Upper lobe of left lung (tissue), 6 donors: ENCODE data around the gene TAS2R60. TPM values are rescaled to one million over a fixed set of nuclear protein-coding genes. Genes with fewer than 3 reads are reported as not detected.
"Not testable (repeated sequence)": the region's sequence is repeated elsewhere in the genome, so short reads cannot be mapped to it uniquely, and the experiment has no call there.

Experiments used
- ATAC-seq, 2 donors: fragments of 200-7000 bp; cut with Tn5 transposase; one replicate each; pipeline ENCODE4 v1.9.1; 2022; ENCODE audit warnings: mild to moderate bottlenecking in 2 of 2, moderate library complexity in 2 of 2; ENCODE audit not compliant: low FRiP score in 2 of 2
- DNase-seq, 2 donors: peaks; one replicate each; pipeline ENCODE4 v3.0.0-alpha.2; 2019 to 2020
- H3K27ac ChIP-seq, 4 donors: fragments of 200-600 bp; sonication (generic); one replicate each; pipeline ENCODE4 v1.5.1; 2016 to 2019
- H3K27me3 ChIP-seq, 4 donors: fragments of 200-600 bp; sonication (generic); one replicate each; pipeline ENCODE4 v1.5.1; 2017 to 2019
- H3K36me3 ChIP-seq, 4 donors: fragments of 200-600 bp; sonication (generic); one replicate each; pipeline ENCODE4 v1.5.1; 2016 to 2019
- H3K4me1 ChIP-seq, 4 donors: fragments of 200-600 bp; sonication (generic); one replicate each; pipeline ENCODE4 v1.5.1; 2018 to 2019
- H3K4me3 ChIP-seq, 4 donors: fragments of 200-600 bp; sonication (generic); one replicate each; pipeline ENCODE4 v1.5.1; 2017 to 2019; ENCODE audit warnings: mild to moderate bottlenecking in 2 of 4, moderate library complexity in 1 of 4
- H3K9me3 ChIP-seq, 4 donors: fragments of 200-600 bp; sonication (generic); one replicate each; pipeline ENCODE4 v1.5.1; 2018 to 2019
- EP300 ChIP-seq, 4 donors: sonication (generic); formaldehyde crosslinking; IDR thresholded peaks; one replicate each; pipeline ENCODE4 v1.5.1; 2017; ENCODE audit warnings: antibody characterized with exemption in 4 of 4, control low read depth in 2 of 4
- POLR2A ChIP-seq, 4 donors: fragments of 450-650 bp; IDR thresholded peaks; one replicate each; pipeline ENCODE4 v1.5.1; 2016 to 2017; ENCODE audit warnings: antibody characterized with exemption in 4 of 4, mild to moderate bottlenecking in 2 of 4
- POLR2AphosphoS5 ChIP-seq, 2 donors: sonication (generic); formaldehyde crosslinking; IDR thresholded peaks; one replicate each; pipeline ENCODE4 v1.5.1; 2017; ENCODE audit warnings: antibody characterized with exemption in 2 of 2
- WGBS, 2 donors: methylation state at CpG; one replicate each; pipeline ENCODE4 v1.1.5; 2017 to 2018; 5-methylcytosine and 5-hydroxymethylcytosine counted together
- total RNA-seq, 6 donors: library from RNA; depleted of rRNA in 4 of 6; stranded (reverse); fragments of >200 nt in 4 of 6; gene quantifications; one replicate each; pipeline versions ENCODE4 v1.1.0 to v1.2.1, GENCODE V29; 2016 to 2021
- TF ChIP-seq, protein P1 (sequence below), 6 experiments: fragments of 450-650 bp in 4 of 6; fragments of 200-600 bp in 2 of 6; sonication (generic) in 2 of 6; IDR thresholded peaks; one replicate each; pipeline ENCODE4 v1.5.1; 2016 to 2019; ENCODE audit warnings: antibody characterized with exemption in 6 of 6
- donor health status: DM: no; HTN: no; CAD: no; lungs with moderate emphysema.
- donor health status: DM: no; HTN: yes; CAD: no; lungs with severe emphysema.

The TAS2R60 gene
- total RNA-seq, 6 donors from 2014 or later = 0.83 to 3.1 (median 1.2) TPM; not detected in 3

DNA sequence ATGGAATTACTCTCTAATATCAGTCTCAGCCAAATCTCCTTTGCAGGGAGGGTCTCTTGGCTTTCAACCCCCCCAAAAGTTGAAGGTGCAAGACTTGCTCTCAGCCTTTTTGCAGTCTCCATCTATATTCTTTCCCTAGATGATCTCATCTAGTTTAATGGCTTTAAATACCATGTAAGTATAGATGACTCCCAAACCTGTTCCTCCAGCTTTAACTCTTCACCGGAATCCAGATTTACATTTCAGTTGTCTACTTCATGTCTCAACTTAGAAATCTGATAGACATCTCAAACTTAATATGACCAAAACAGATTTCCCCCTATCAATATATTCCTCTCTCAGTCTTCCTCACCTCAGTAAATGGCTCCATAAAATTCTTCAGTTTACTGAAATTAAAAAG is 24.5 kb downstream of the TAS2R60 start:
- Histone ChIP-seq H3K4me1 (no peaks in the 10 kb centered on the region), H3K27ac (no peak overlapping the region), H3K27me3 (no peaks in the 10 kb centered on the region), H3K9me3 (no peaks in the 10 kb centered on the region), H3K4me3 (no peak overlapping the region), H3K36me3 (no peaks in the 10 kb centered on the region)
- 85 to 86% methylated on average over 1 of the region's 1 CpG for WGBS, 2 donors
- TF ChIP-seq, protein P1, sequence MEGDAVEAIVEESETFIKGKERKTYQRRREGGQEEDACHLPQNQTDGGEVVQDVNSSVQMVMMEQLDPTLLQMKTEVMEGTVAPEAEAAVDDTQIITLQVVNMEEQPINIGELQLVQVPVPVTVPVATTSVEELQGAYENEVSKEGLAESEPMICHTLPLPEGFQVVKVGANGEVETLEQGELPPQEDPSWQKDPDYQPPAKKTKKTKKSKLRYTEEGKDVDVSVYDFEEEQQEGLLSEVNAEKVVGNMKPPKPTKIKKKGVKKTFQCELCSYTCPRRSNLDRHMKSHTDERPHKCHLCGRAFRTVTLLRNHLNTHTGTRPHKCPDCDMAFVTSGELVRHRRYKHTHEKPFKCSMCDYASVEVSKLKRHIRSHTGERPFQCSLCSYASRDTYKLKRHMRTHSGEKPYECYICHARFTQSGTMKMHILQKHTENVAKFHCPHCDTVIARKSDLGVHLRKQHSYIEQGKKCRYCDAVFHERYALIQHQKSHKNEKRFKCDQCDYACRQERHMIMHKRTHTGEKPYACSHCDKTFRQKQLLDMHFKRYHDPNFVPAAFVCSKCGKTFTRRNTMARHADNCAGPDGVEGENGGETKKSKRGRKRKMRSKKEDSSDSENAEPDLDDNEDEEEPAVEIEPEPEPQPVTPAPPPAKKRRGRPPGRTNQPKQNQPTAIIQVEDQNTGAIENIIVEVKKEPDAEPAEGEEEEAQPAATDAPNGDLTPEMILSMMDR (IDR thresholded peaks at IDR 0.05) = no peak
- TF ChIP-seq POLR2A (IDR thresholded peaks at IDR 0.05) (no peak), POLR2AphosphoS5 (IDR thresholded peaks at IDR 0.05) (no peak), EP300 (IDR thresholded peaks at IDR 0.05) (no peak)
- no peak for DNase-seq
- ATAC-seq = no peak

DNA sequence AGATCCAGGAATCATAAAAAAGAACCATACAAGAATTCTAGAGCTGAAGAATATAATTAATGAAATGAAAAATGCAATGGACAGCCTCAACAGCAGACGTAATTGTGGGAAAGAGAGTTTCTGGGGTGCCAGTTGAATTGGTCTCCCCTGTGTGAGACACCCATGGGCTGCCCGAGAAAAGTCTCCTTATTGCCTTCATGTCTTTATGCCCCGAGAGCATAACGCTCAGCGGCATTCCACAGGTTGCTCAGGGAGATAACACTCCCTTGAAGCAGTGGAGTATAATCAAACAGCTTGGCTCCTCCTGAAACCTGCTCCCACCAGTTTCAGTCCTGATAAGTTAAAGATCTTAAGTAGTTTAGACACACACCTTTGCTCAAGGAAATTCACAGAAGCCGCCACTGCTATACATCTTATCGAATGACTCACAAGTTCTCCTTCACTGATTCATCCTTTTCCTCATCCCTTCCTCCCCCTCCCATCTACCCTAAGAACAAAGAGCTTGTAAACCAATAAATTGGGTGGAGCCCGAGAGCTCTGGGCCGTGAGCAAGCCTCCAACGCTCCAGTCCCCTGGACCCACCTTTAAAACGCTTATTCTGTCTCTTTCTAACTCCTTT is 28.9 kb downstream of the TAS2R60 start:
- not testable (repeated sequence) for H3K4me1 ChIP-seq, ATAC-seq, H3K9me3 ChIP-seq, H3K36me3 ChIP-seq, H3K4me3 ChIP-seq, H3K27ac ChIP-seq, H3K27me3 ChIP-seq, DNase-seq
- 77 to 81% methylated on average over 11 of the region's 11 CpGs for WGBS, 2 donors

DNA sequence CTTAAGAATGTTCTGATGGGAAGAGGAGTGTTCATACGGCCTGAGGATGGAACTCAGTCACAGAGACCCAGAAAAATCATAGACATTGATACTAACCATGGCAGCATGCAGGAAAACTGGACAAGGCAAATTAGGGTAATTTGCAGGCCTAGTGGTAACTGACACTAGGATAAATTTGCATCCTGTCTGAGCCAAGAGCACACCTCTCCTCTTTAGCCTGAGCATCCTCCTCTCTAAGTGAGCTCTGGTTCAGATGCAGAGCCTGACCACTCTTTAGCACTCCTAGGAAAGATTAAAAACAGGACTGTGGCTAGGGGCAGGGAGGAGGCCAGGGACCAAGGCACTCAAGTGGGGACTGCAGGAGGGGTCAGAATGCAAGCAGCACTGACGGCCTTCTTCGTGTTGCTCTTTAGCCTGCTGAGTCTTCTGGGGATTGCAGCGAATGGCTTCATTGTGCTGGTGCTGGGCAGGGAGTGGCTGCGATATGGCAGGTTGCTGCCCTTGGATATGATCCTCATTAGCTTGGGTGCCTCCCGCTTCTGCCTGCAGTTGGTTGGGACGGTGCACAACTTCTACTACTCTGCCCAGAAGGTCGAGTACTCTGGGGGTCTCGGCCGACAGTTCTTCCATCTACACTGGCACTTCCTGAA is 34.4 kb downstream of the TAS2R60 start, which contains the start of gene TAS2R41:
TSS of gene TAS2R41 (plus strand) at position 373 of the 650 bp plus-strand sequence. CDS start at position 373, 0 bp downstream.
- Histone ChIP-seq H3K9me3 (no peaks in the 10 kb centered on the region), H3K27me3 (no peaks in the 10 kb centered on the region), H3K36me3 (no peaks in the 10 kb centered on the region), H3K4me3 (no peak within 1 kb of the TSS), H3K4me1 (no peaks in the 10 kb centered on the region), H3K27ac (no peak within 1 kb of the TSS)
- no peak for DNase-seq
- WGBS, 2 donors = 77 to 85% methylated on average over 6 to 10 of the region's 10 CpGs
- no peak for TF ChIP-seq POLR2AphosphoS5 (IDR thresholded peaks at IDR 0.05)
- no peak for ATAC-seq

DNA sequence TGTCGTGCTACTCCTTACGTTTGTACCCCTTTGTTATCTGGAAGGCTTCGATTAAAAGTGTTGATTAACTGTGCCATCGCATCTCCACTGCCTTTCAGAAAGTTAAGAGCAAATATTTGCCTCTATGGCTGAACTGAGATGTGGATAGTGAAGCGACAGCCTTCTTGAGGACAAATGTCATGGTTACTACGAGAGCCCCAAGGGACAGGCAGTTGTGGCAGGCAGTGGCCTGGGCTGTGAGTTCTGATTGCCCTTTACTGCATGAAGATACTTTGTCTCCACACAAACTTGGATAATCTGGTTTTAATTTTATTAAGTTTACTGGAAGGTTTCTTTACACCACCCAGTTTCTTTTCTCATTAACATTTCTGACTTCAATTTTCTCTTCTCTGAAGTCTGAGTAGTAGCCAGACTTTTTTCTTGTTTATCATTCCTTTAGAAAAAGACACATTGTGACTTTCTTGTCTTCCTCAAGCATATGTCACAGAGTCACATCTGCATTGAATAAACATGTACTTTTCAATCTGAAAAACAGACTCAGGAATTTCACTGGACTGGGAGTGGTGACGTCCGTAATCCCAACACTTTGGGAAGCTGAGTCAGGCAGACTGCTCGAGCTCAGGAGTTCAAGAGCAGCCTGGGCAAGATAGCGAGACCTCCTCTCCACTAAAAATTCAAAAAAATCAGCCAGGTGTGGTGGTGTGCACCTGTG is 36.0 kb downstream of the TAS2R60 start:
- no peaks in the 10 kb centered on the region for H3K36me3 ChIP-seq
- WGBS, 2 donors = 64 to 67% methylated on average over 9 to 10 of the region's 10 CpGs
- H3K4me1 ChIP-seq = no peaks in the 10 kb centered on the region
- DNase-seq (no peak), ATAC-seq (no peak)
- TF ChIP-seq, protein P1 (IDR thresholded peaks at IDR 0.05) = no peak
- TF ChIP-seq POLR2A (IDR thresholded peaks at IDR 0.05) = no peak
- no peak for TF ChIP-seq POLR2AphosphoS5 (IDR thresholded peaks at IDR 0.05)
- TF ChIP-seq EP300 (IDR thresholded peaks at IDR 0.05) = no peak
- no peaks in the 10 kb centered on the region for H3K9me3 ChIP-seq
- H3K4me3 ChIP-seq = no peak overlapping the region
- H3K27me3 ChIP-seq = no peaks in the 10 kb centered on the region
- peak overlapping the region in 2 of 4 donors; percentile 32 to 44 for H3K27ac ChIP-seq

DNA sequence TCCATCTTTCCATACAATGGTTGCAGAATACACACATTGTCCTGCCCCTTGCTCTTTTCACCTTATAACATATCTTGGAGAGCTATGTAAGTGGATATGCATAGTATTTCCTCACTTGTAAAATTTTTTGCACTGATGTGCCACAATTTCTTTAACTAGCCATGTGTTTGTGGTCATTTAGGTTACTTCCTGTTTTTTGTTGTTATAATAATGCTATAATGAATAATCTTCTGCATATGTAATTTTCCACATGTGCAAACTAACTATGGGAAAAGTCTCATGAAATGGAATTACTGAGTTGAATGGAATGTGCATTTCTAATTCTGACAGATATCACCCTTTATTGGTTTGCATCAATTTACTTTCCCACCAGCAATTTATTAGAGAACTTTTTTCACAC is 37.2 kb downstream of the TAS2R60 start:
- Histone ChIP-seq H3K4me1 (peaks cover 0 to 4% (median 0%) of the 10 kb centered on the region in 4 donors), H3K36me3 (no peaks in the 10 kb centered on the region), H3K27ac (no peak overlapping the region), H3K9me3 (no peaks in the 10 kb centered on the region), H3K4me3 (no peak overlapping the region), H3K27me3 (no peaks in the 10 kb centered on the region)
- TF ChIP-seq EP300 (IDR thresholded peaks at IDR 0.05) = no peak
- no peak for TF ChIP-seq POLR2A (IDR thresholded peaks at IDR 0.05)
- no peak for TF ChIP-seq POLR2AphosphoS5 (IDR thresholded peaks at IDR 0.05)
- TF ChIP-seq, protein P1 (IDR thresholded peaks at IDR 0.05) = no peak
- no peak for DNase-seq
- no peak for ATAC-seq
